Mammary epithelial cell (primary cell): ENCODE measurements around the gene TLE7.

Source experiments
- EZH2 ChIP-seq: IDR thresholded peaks from 2 replicates; pipeline ENCODE4 v1.6.1; 2012; ENCODE audit warnings: low read length, inconsistent platforms, borderline replicate concordance
- TF ChIP-seq, protein P1 (sequence below), 2 donors: IDR thresholded peaks in 1 of 2; conservative IDR thresholded peaks in 1 of 2; 2 replicates each; pipeline ENCODE4 v1.5.1; 2011 to 2012; ENCODE audit warnings: inconsistent platforms in 2 of 2, low read length in 2 of 2, mild to moderate bottlenecking in 2 of 2, control low read depth in 1 of 2, low read depth in 1 of 2; ENCODE audit not compliant: insufficient read depth in 1 of 2; ENCODE audit errors: extremely low read depth in 1 of 2

GRCh38 chr16:71387045-71387871 lies 54.6 kb downstream of the TLE7 start:
- TF ChIP-seq EZH2 = no peak
- TF ChIP-seq, protein P1, sequence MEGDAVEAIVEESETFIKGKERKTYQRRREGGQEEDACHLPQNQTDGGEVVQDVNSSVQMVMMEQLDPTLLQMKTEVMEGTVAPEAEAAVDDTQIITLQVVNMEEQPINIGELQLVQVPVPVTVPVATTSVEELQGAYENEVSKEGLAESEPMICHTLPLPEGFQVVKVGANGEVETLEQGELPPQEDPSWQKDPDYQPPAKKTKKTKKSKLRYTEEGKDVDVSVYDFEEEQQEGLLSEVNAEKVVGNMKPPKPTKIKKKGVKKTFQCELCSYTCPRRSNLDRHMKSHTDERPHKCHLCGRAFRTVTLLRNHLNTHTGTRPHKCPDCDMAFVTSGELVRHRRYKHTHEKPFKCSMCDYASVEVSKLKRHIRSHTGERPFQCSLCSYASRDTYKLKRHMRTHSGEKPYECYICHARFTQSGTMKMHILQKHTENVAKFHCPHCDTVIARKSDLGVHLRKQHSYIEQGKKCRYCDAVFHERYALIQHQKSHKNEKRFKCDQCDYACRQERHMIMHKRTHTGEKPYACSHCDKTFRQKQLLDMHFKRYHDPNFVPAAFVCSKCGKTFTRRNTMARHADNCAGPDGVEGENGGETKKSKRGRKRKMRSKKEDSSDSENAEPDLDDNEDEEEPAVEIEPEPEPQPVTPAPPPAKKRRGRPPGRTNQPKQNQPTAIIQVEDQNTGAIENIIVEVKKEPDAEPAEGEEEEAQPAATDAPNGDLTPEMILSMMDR (conservative IDR thresholded peaks at IDR 0.05 in 1 of 2, IDR thresholded peaks at IDR 0.05 in 1 of 2; ENCODE audit: extremely low read depth in 1 of 2, insufficient read depth in 1 of 2, low read depth in 1 of 2, low read length in 2 of 2) = no peak
